ENCODE data around the gene ZCCHC7. TPM values are rescaled to one million over a fixed set of nuclear protein-coding genes. Genes with fewer than 3 reads are reported as not detected.

Gene ZCCHC7
- total and polyA plus RNA-seq, 10 of the 15 experiments (the other 5 are each of a cell fraction or from before 2014, with no cell fraction given) = 42.9 to 178 (median 53.3) TPM

- Histone ChIP-seq H3K4me1 (ENCODE audit: control insufficient read depth, insufficient read depth, low read length) (peaks cover 60% of the 10 kb centered on the region), H3K9me3 (replicated peaks; ENCODE audit: control insufficient read depth, insufficient read depth, low read length) (no peaks in the 10 kb centered on the region), H3K4me2 (ENCODE audit: control insufficient read depth, insufficient read depth) (peak overlapping the region; percentile 72), H2AFZ (ENCODE audit: control insufficient read depth, low read depth, low read length) (no peak overlapping the region), H3K4me3 (no peak overlapping the region), H3K9ac (ENCODE audit: control insufficient read depth, insufficient read depth, low read length) (peak overlapping the region; percentile 7), H3K36me3 (ENCODE audit: control insufficient read depth in 2 of 2, insufficient read depth in 2 of 2, low read length in 1 of 2) (no peaks in the 10 kb centered on the region; a peak in 3 of 4 replicates), H3K27me3 (replicated peaks in 1 of 2; ENCODE audit: control insufficient read depth in 2 of 2, insufficient read depth in 2 of 2, low read length in 1 of 2) (no peaks in the 10 kb centered on the region), H3K27ac (ENCODE audit: control insufficient read depth, insufficient read depth) (peak overlapping the region; percentile 90), H3K79me2 (ENCODE audit: control insufficient read depth, insufficient read depth, low read length) (peaks cover 85% of the 10 kb centered on the region), H4K20me1 (ENCODE audit: control insufficient read depth, insufficient read depth) (no peaks in the 10 kb centered on the region)
- WGBS (ENCODE audit: insufficient coverage, insufficient replicate concordance, low lambda C conversion rate, missing lambda C conversion rate) = 1% methylated on average over 3 of the region's 3 CpGs
- FAIRE-seq = peak; percentile 65
- no TSS peak for BruUV-seq (replicated peaks)
- CTCF ChIA-PET = interaction anchor here (0.9 to 2.0 kb wide), 4 partner anchors 8 to 421 kb away, joined by 3 to 8 read pairs (median 4); no protein-coding TSS in a partner anchor
- RAD21 ChIA-PET (ENCODE audit: unreplicated experiment) = interaction anchor here (0.5 to 2.7 kb wide), 17 partner anchors 8 to 298 kb away, joined by 3 to 15 read pairs (median 5); partner anchors contain the start of gene PAX5
- in situ Hi-C loops (cut with MboI) = no loop called here
- peak; percentile 73 for ATAC-seq
- intact Hi-C loops (cut with micrococcal nuclease; ENCODE audit: unreplicated experiment) = loop anchor here (1.0 to 5.0 kb wide), 7 partner anchors 77 to 267 kb away; no protein-coding TSS in a partner anchor
- SMC1A ChIA-PET (ENCODE audit: uncharacterized antibody, unreplicated experiment) = interaction anchor here (0.9 to 3.1 kb wide), 25 partner anchors 8 to 301 kb away, joined by 3 to 24 read pairs (median 4); no protein-coding TSS in a partner anchor
- peak; percentile 91 for DNase-seq (ENCODE audit: low read depth, low spot score)
- POLR2A ChIA-PET = interaction anchor here (0.5 to 2.2 kb wide), 7 partner anchors 8 to 289 kb away, joined by 3 to 10 read pairs (median 4); no protein-coding TSS in a partner anchor
- no peak for TF ChIP-seq CTCF (IDR thresholded peaks at IDR 0.05 in 2 of 3, conservative IDR thresholded peaks at IDR 0.05 in 1 of 3; ENCODE audit: control insufficient read depth in 2 of 3, extremely low read depth in 1 of 3, insufficient read depth in 1 of 3, low read depth in 3 of 3, low read length in 3 of 3)
- TF ChIP-seq PML (IDR thresholded peaks at IDR 0.05; ENCODE audit: low read length) = peak; percentile 40; the same call in 1 of the 2 replicates
- no peak for TF ChIP-seq JUND (IDR thresholded peaks at IDR 0.05; ENCODE audit: low read depth, low read length)
- no peak for TF ChIP-seq SMAD5 (IDR thresholded peaks at IDR 0.05; ENCODE audit: low read depth)
- no peak for TF ChIP-seq CHD1 (IDR thresholded peaks at IDR 0.05; ENCODE audit: low read depth, low read length)
- TF ChIP-seq CEBPZ (IDR thresholded peaks at IDR 0.05; ENCODE audit: low read depth, low read length) = no peak
- no peak for TF ChIP-seq STAT1 (conservative IDR thresholded peaks at IDR 0.05)
- TF ChIP-seq MLLT1 (IDR thresholded peaks at IDR 0.05) = peak; percentile 40
- TF ChIP-seq SIX5 (IDR thresholded peaks at IDR 0.05; ENCODE audit: low read depth, low read length, severe bottlenecking) = no peak
- peak; percentile 88 for TF ChIP-seq ATF7 (IDR thresholded peaks at IDR 0.05; ENCODE audit: low read depth)
- TF ChIP-seq SREBF1 (IDR thresholded peaks at IDR 0.05; ENCODE audit: low read length) = no peak
- no peak for TF ChIP-seq EGR1 (IDR thresholded peaks at IDR 0.05; ENCODE audit: borderline replicate concordance in 1 of 2, low read depth in 2 of 2, low read length in 2 of 2)
- peak; percentile 98 for TF ChIP-seq MTA2 (IDR thresholded peaks at IDR 0.05; ENCODE audit: low read depth)
- TF ChIP-seq CREB1 (IDR thresholded peaks at IDR 0.05; ENCODE audit: low read depth) = no peak
- peak; percentile 90 for TF ChIP-seq EED (IDR thresholded peaks at IDR 0.05; ENCODE audit: low read depth)
- TF ChIP-seq ZNF384 (IDR thresholded peaks at IDR 0.05; ENCODE audit: borderline replicate concordance, low read depth, low read length) = peak; percentile 3; the same call in 1 of the 2 replicates
Observed at GRCh38 chr9:37293664-37294524, 173.5 kb downstream of the ZCCHC7 start.

Measured in GM12878 (cell line).